ENCODE measurements around the gene ADAMTS15.
A peak's percentile ranks its signal among the peaks of the same experiment; 100 is the strongest.

The ADAMTS15 gene

GRCh38 chr11:130418210-130418609 lies 30.2 kb upstream of the ADAMTS15 start:
- DNase-seq: no peak

- no peak for DNase-seq
These were observed 29.7 kb upstream of the ADAMTS15 start for GRCh38 chr11:130418756-130419155.

GRCh38 chr11:130420478-130421198 lies 27.8 kb upstream of the ADAMTS15 start:
- no peak for DNase-seq

- no peak for DNase-seq
These were observed 27.3 kb upstream of the ADAMTS15 start for GRCh38 chr11:130421199-130421585.

- DNase-seq: no peak
These were observed 26.7 kb upstream of the ADAMTS15 start for GRCh38 chr11:130421697-130422096.

- DNase-seq: no peak
These were observed 26.0 kb upstream of the ADAMTS15 start for GRCh38 chr11:130422251-130422995.

GRCh38 chr11:130423541-130424142 lies 24.8 kb upstream of the ADAMTS15 start:
- DNase-seq: no peak

GRCh38 chr11:130424613-130425140 lies 23.8 kb upstream of the ADAMTS15 start:
- no peak for DNase-seq

GRCh38 chr11:130425156-130425555 lies 23.3 kb upstream of the ADAMTS15 start:
- DNase-seq: no peak

- no peak for DNase-seq
These were observed 22.1 kb upstream of the ADAMTS15 start for GRCh38 chr11:130426223-130426836.

- DNase-seq: no peak
These were observed 21.6 kb upstream of the ADAMTS15 start for GRCh38 chr11:130426837-130427341.

GRCh38 chr11:130427581-130428315 lies 20.7 kb upstream of the ADAMTS15 start:
- DNase-seq: no peak

- no peak for DNase-seq
These were observed 19.9 kb upstream of the ADAMTS15 start, which contains the start of gene ADAMTS8 for GRCh38 chr11:130428316-130429119. ADAMTS8 (minus strand) TSS chr11:130428609; CDS start chr11:130428286, 323 bp downstream.

- no peak for DNase-seq
These were observed 19.2 kb upstream of the ADAMTS15 start for GRCh38 chr11:130429120-130429681.

GRCh38 chr11:130429983-130430382 lies 18.5 kb upstream of the ADAMTS15 start:
- DNase-seq: no peak

GRCh38 chr11:130431331-130431773 lies 17.1 kb upstream of the ADAMTS15 start:
- DNase-seq: peak; percentile 67 to 72

GRCh38 chr11:130431801-130432200 lies 16.6 kb upstream of the ADAMTS15 start:
- DNase-seq: no peak

- DNase-seq: no peak
These were observed 15.1 kb upstream of the ADAMTS15 start for GRCh38 chr11:130433357-130433756.

GRCh38 chr11:130434521-130435223 lies 13.8 kb upstream of the ADAMTS15 start:
- DNase-seq: peak; percentile 69 to 71

GRCh38 chr11:130435671-130436070 lies 12.8 kb upstream of the ADAMTS15 start:
- no peak for DNase-seq

All from CD4-positive, alpha-beta T cell treated with Interleukin-1 beta for 1 hour (primary cell).